Choroid plexus epithelial cell (primary cell): ENCODE results near the gene ERN1.
A peak's percentile ranks its signal among the peaks of the same experiment; 100 is the strongest.

Experiments
- DNase-seq: peaks from one replicate; pipeline ENCODE4 v3.0.0-alpha.2; 2010; ENCODE audit warnings: low read depth
- H3K4me3 ChIP-seq: 2 replicates; pipeline ENCODE4 v1.5.1; 2011; ENCODE audit warnings: low read depth, mild to moderate bottlenecking, control low read depth, low read length, moderate library complexity
- CTCF ChIP-seq: conservative IDR thresholded peaks from 2 replicates; pipeline ENCODE4 v1.5.1; 2011; ENCODE audit warnings: low read depth, mild to moderate bottlenecking, control low read depth, inconsistent platforms, low read length, moderate library complexity

ERN1 gene

GRCh38 chr17:64109400-64109799 lies 20.5 kb downstream of the ERN1 start:
- no peak for TF ChIP-seq CTCF
- DNase-seq, result no peak
- no peak overlapping the region for H3K4me3 ChIP-seq

- no peak overlapping the region for H3K4me3 ChIP-seq
- DNase-seq, result no peak
- TF ChIP-seq CTCF, result no peak
These were observed 22.3 kb downstream of the ERN1 start for GRCh38 chr17:64107500-64108236.

- no peak for DNase-seq
- TF ChIP-seq CTCF, result no peak
- H3K4me3 ChIP-seq, result no peak overlapping the region
These were observed 23.0 kb downstream of the ERN1 start for GRCh38 chr17:64106918-64107317.

- no peak overlapping the region for H3K4me3 ChIP-seq
- DNase-seq, result peak; percentile 20
- TF ChIP-seq CTCF, result no peak
These were observed 26.3 kb downstream of the ERN1 start for GRCh38 chr17:64103391-64104364.

GRCh38 chr17:64102627-64103390 lies 27.1 kb downstream of the ERN1 start:
- no peak overlapping the region for H3K4me3 ChIP-seq
- TF ChIP-seq CTCF, result no peak
- no peak for DNase-seq

GRCh38 chr17:64099543-64099942 lies 30.4 kb downstream of the ERN1 start:
- H3K4me3 ChIP-seq, result no peak overlapping the region
- no peak for DNase-seq
- no peak for TF ChIP-seq CTCF
